KMS-11 (cell line): Measurements from ENCODE around the gene FAM53C.
A peak's percentile ranks its signal among the peaks of the same experiment; 100 is the strongest.

ENCODE experiments used
- H2AFZ ChIP-seq: fragments of 200-600 bp; sonication (generic); 2 replicates; pipeline ENCODE4 v1.6.1; 2016; ENCODE audit warnings: antibody characterized with exemption, mixed run types, low read depth
- H3K27ac ChIP-seq: fragments of 200-600 bp; sonication (generic); 2 replicates; pipeline ENCODE4 v1.6.1; 2016; ENCODE audit warnings: mild to moderate bottlenecking, mixed run types
- H3K27me3 ChIP-seq: fragments of 200-600 bp; sonication (generic); 2 replicates; pipeline ENCODE4 v1.6.1; 2017; ENCODE audit warnings: mild to moderate bottlenecking, low read depth, mixed run types, moderate library complexity; ENCODE audit not compliant: insufficient read depth
- H3K36me3 ChIP-seq: fragments of 200-600 bp; sonication (generic); 2 replicates; pipeline ENCODE4 v1.6.1; 2017; ENCODE audit warnings: mild to moderate bottlenecking, mixed run types; ENCODE audit not compliant: insufficient read depth
- H3K4me1 ChIP-seq: fragments of 200-600 bp; sonication (generic); 2 replicates; pipeline ENCODE4 v1.6.1; 2016; ENCODE audit warnings: mild to moderate bottlenecking, low read depth, mixed run types; ENCODE audit not compliant: poor library complexity, severe bottlenecking
- H3K4me2 ChIP-seq: fragments of 200-600 bp; sonication (generic); 2 replicates; pipeline ENCODE4 v1.7.0; 2016; ENCODE audit warnings: mild to moderate bottlenecking, mixed run types
- H3K4me3 ChIP-seq: fragments of 200-600 bp; sonication (generic); IDR thresholded peaks from 2 replicates; pipeline ENCODE4 v1.6.1; 2017; ENCODE audit warnings: low read depth, low read length, mixed read lengths; ENCODE audit not compliant: insufficient read depth
- H3K79me2 ChIP-seq: fragments of 200-600 bp; sonication (generic); 2 replicates; pipeline ENCODE4 v1.6.1; 2016; ENCODE audit warnings: low read depth, mixed run types; ENCODE audit not compliant: insufficient read depth
- H3K9ac ChIP-seq: fragments of 200-600 bp; sonication (generic); 2 replicates; pipeline ENCODE4 v1.6.1; 2016; ENCODE audit warnings: mild to moderate bottlenecking, mixed run types
- H4K20me1 ChIP-seq: fragments of 200-600 bp; sonication (generic); 2 replicates; pipeline ENCODE4 v1.6.1; 2016; ENCODE audit warnings: mild to moderate bottlenecking, mixed run types; ENCODE audit not compliant: insufficient read depth
- TF ChIP-seq, protein P1 (sequence below): fragments of 200-600 bp; sonication (generic); conservative IDR thresholded peaks from 2 replicates; pipeline ENCODE4 v1.6.1; 2017; ENCODE audit warnings: low read depth, mild to moderate bottlenecking, antibody characterized with exemption, low read length, moderate library complexity, mixed read lengths

The FAM53C gene

DNA sequence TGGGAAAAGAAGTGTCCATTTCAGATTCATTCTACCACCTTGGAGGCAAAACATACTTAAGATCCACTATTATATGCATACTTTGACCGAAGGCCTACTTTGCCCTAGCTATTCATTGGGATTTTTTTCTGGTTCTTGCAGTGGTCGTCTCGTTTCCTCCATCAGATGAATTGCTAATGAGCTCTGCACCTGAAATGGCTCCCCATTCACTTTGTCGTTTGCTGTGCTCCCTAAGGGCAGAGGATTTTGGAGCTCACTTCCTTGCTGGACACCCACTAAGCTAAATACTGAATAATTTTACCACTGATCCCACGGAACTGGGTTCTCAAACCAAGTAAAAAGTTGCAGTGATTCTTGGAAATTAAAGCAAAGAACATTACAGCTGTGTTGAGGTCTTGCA lies 16.3 kb downstream of the FAM53C start:
- Histone ChIP-seq H3K36me3 (no peaks in the 10 kb centered on the region), H2AFZ (no peak overlapping the region), H3K9ac (peak overlapping the region; percentile 95; the same call in 1 of the 2 replicates), H4K20me1 (no peaks in the 10 kb centered on the region; the same call in 1 of the 2 replicates), H3K4me3 (peak overlapping the region; percentile 44), H3K27me3 (no peaks in the 10 kb centered on the region), H3K27ac (peak overlapping the region; percentile 88; the same call in 1 of the 2 replicates), H3K4me1 (peaks cover 24% of the 10 kb centered on the region), H3K4me2 (peak overlapping the region; percentile 88), H3K79me2 (peaks cover 63% of the 10 kb centered on the region)
- TF ChIP-seq, protein P1, sequence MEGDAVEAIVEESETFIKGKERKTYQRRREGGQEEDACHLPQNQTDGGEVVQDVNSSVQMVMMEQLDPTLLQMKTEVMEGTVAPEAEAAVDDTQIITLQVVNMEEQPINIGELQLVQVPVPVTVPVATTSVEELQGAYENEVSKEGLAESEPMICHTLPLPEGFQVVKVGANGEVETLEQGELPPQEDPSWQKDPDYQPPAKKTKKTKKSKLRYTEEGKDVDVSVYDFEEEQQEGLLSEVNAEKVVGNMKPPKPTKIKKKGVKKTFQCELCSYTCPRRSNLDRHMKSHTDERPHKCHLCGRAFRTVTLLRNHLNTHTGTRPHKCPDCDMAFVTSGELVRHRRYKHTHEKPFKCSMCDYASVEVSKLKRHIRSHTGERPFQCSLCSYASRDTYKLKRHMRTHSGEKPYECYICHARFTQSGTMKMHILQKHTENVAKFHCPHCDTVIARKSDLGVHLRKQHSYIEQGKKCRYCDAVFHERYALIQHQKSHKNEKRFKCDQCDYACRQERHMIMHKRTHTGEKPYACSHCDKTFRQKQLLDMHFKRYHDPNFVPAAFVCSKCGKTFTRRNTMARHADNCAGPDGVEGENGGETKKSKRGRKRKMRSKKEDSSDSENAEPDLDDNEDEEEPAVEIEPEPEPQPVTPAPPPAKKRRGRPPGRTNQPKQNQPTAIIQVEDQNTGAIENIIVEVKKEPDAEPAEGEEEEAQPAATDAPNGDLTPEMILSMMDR: no peak

DNA sequence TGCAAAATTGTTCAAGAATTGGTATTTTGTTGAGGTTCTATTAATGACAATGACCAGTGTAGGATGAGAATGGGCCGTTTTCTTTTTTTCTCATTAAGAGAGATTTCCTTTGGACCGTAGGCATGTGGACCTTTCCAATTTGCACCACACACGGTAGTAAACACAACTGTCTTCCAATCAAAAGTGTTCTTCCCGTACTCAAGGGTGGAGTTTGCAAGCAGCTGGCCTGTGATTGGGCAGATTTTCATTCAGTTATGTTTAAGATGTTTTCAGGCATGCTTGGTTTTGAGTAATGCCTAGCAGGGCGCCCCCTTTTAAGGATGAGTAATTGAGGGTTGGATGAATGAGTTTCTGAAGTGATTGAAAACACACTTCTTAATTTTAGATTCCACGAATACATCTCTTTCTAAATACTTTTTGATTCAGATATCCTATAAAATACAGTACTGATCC lies 16.9 kb downstream of the FAM53C start:
- Histone ChIP-seq H3K4me2 (peak overlapping the region; percentile 88), H3K79me2 (peaks cover 68% of the 10 kb centered on the region), H4K20me1 (no peaks in the 10 kb centered on the region; the same call in 1 of the 2 replicates), H2AFZ (no peak overlapping the region), H3K4me3 (no peak overlapping the region), H3K4me1 (peaks cover 30% of the 10 kb centered on the region), H3K9ac (no peak overlapping the region; the same call in 1 of the 2 replicates), H3K36me3 (no peaks in the 10 kb centered on the region), H3K27ac (peak overlapping the region; percentile 88; the same call in 1 of the 2 replicates), H3K27me3 (no peaks in the 10 kb centered on the region)
- TF ChIP-seq, protein P1: no peak

DNA sequence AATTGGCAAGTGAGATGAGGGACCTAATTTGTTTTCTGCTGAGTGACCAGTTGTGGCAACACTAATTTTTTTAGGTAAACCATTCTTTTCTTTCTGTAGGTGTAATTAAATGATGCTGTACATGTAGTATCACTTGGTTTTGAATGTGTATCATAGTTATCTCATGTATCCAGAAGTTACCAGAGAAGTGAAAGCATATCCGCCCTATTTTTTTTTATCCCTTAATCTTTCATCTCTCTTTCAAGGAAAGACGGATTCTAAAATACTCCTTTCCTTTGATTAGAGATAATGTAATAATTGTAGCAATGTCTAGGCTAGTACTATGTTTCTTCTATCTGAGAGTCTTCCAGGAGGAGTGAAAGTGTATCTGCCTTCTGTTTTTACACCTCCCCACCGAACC lies 21.6 kb downstream of the FAM53C start:
- Histone ChIP-seq H3K4me1 (peaks cover 38% of the 10 kb centered on the region), H3K9ac (no peak overlapping the region), H3K4me2 (no peak overlapping the region), H3K36me3 (no peaks in the 10 kb centered on the region), H2AFZ (no peak overlapping the region), H4K20me1 (peaks cover 9% of the 10 kb centered on the region), H3K27ac (no peak overlapping the region), H3K79me2 (peaks cover 94% of the 10 kb centered on the region), H3K4me3 (no peak overlapping the region), H3K27me3 (no peaks in the 10 kb centered on the region)
- TF ChIP-seq, protein P1: no peak

DNA sequence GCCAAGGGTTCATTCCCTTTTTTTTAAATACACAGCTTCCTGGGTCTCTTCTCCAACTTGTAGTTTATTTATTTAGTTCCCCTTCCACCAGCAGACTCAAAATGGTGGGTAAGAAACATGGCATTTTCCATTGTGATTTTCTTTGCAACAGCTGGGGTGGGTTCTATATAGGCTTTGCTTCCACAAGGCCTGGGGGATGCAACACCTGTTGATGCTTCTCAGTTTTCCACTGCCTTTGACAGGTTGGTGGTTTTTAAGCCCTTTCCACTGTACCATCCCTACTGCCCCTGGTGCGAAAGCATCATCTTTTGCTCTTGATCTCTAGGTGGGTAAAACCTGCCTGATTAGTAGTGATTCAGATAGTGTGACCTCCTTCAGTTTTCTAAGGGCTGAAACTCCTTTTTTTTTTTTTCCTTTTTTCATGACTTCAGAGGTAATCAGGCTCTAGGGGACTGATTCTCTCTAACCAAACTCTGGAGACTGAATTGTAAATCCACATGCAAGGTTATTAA lies 22.9 kb downstream of the FAM53C start:
- H3K27me3 ChIP-seq: no peaks in the 10 kb centered on the region
- H3K9ac ChIP-seq: no peak overlapping the region
- no peak overlapping the region for H2AFZ ChIP-seq
- peaks cover 9% of the 10 kb centered on the region for H4K20me1 ChIP-seq
- H3K27ac ChIP-seq: no peak overlapping the region
- H3K4me1 ChIP-seq: peaks cover 24% of the 10 kb centered on the region
- H3K4me2 ChIP-seq: no peak overlapping the region
- TF ChIP-seq, protein P1: no peak
- no peak overlapping the region for H3K4me3 ChIP-seq
- H3K36me3 ChIP-seq: no peaks in the 10 kb centered on the region
- H3K79me2 ChIP-seq: peaks cover 94% of the 10 kb centered on the region
